ENCODE results near the gene FPR1.

Gene FPR1

GRCh38 chr19:51703575-51704515 is 47.8 kb downstream of the FPR1 start:
- peak; percentile 92 for DNase-seq (ENCODE audit: low spot score)

GRCh38 chr19:51702825-51703574 is 48.7 kb downstream of the FPR1 start:
- DNase-seq (ENCODE audit: low spot score): no peak

GRCh38 chr19:51702103-51702824 is 49.4 kb downstream of the FPR1 start:
- peak; percentile 46 for DNase-seq (ENCODE audit: low spot score)

GRCh38 chr19:51701468-51702100 is 50.1 kb downstream of the FPR1 start:
- DNase-seq (ENCODE audit: low spot score): no peak

- DNase-seq (ENCODE audit: low spot score): no peak
These were observed 52.5 kb downstream of the FPR1 start for GRCh38 chr19:51699170-51699569.

- no peak for DNase-seq (ENCODE audit: low spot score)
These were observed 53.4 kb downstream of the FPR1 start for GRCh38 chr19:51698296-51698695.

GRCh38 chr19:51697169-51697776 is 54.4 kb downstream of the FPR1 start:
- DNase-seq (ENCODE audit: low spot score): no peak

GRCh38 chr19:51696606-51697005 is 55.1 kb downstream of the FPR1 start:
- DNase-seq (ENCODE audit: low spot score): no peak
